Skeletal muscle tissue (tissue), 1 donor: Measurements from ENCODE around the gene PRORP. TPM values are rescaled to one million over a fixed set of nuclear protein-coding genes. Genes with fewer than 3 reads are reported as not detected.

Source experiments
- total RNA-seq: library from RNA; depleted of rRNA; stranded (reverse); fragments of >200 nt; gene quantifications from one replicate; pipeline ENCODE4 v1.2.3, GENCODE V29; 2014

The PRORP gene
- total RNA-seq, 1 donor from 2014 or later: 17.2 TPM

Other genes starting within 250 kb of the PRORP start
- gene BAZ1A, start 247.2 kb upstream of the PRORP start, total RNA-seq: 19.3 TPM
- gene SRP54, start 139.6 kb upstream of the PRORP start, total RNA-seq: 44.9 TPM
- gene FAM177A1, start 76.3 kb upstream of the PRORP start, total RNA-seq: 13.6 TPM
- gene PPP2R3C, start 562 bp upstream of the PRORP start, total RNA-seq: 52.7 TPM
- 230 TPM for gene PSMA6, start 169.8 kb downstream of the PRORP start, total RNA-seq